HCT116 (cell line): ENCODE results near the gene PCSK9. TPM values are rescaled to one million over a fixed set of nuclear protein-coding genes. Genes with fewer than 3 reads are reported as not detected.
A peak's percentile ranks its signal among the peaks of the same experiment; 100 is the strongest.

Experiments used
- ATAC-seq: fragments of 200-7000 bp; cut with Tn5 transposase; 2 replicates; pipeline ENCODE4 v1.9.1; 2020; ENCODE audit warnings: mild to moderate bottlenecking, moderate library complexity
- BruUV-seq: library from RNA; stranded (reverse); fragments of 400-500 nt; replicated peaks from 2 replicates; lab custom pipeline; 2021; lab: Mats Ljungman, UMichigan
- CTCF ChIA-PET: fragments of 300-600 bp; sonication (Branson Sonifier 250); formaldehyde crosslinking; loops from one replicate; lab custom pipeline; 2021; ENCODE audit warnings: antibody characterized with exemption; lab: Charles Lee
- POLR2A ChIA-PET: fragments of 300-600, 350-600 bp; sonication (Branson Sonifier 250); formaldehyde crosslinking; loops from one replicate; lab custom pipeline; 2021; ENCODE audit warnings: antibody characterized with exemption; lab: Charles Lee
- RAD21 ChIA-PET, 2 experiments: fragments of 300-600 bp; sonication (Branson Sonifier 250); formaldehyde crosslinking; loops; one replicate each; lab custom pipeline; 2023; ENCODE audit warnings: low total read pairs in 2 of 2; ENCODE audit not compliant: uncharacterized antibody in 2 of 2, unreplicated experiment in 2 of 2, low non-redundant PET in 1 of 2; lab: Charles Lee
- DNase-seq: peaks from one replicate; pipeline ENCODE4 v3.0.0-alpha.2; 2010; ENCODE audit warnings: low read depth, low spot score
- H2AFZ ChIP-seq: fragments of 200-600 bp; shearing (Covaris generic), sonication (generic); 2 replicates; pipeline ENCODE4 v1.6.1; 2017; ENCODE audit warnings: low read depth, mixed run types, mixed read lengths, antibody characterized with exemption, low read length; ENCODE audit not compliant: poor library complexity, severe bottlenecking
- H3K27ac ChIP-seq: 2 replicates; pipeline ENCODE4 v1.5.1; 2012; ENCODE audit warnings: low read depth, low read length
- H3K27me3 ChIP-seq: fragments of 200-600 bp; sonication (generic); 2 replicates; pipeline ENCODE4 v1.6.1; 2016; ENCODE audit warnings: mixed run types, low read length, mixed read lengths; ENCODE audit not compliant: insufficient read depth
- H3K36me3 ChIP-seq, 2 experiments: fragments of 200-500 bp in 1 of 2; fragments of 200-600 bp in 1 of 2; sonication (Bioruptor generic) in 1 of 2; sonication (generic) in 1 of 2; 2 replicates each; pipeline versions ENCODE4 v1.5.1 to v1.6.1; 2014 to 2016; ENCODE audit warnings: low read length in 2 of 2, inconsistent platforms in 1 of 2, mixed read lengths in 1 of 2, mixed run types in 1 of 2; ENCODE audit not compliant: insufficient read depth in 2 of 2, control insufficient read depth in 1 of 2
- H3K4me1 ChIP-seq, 2 experiments: fragments of 200-600 bp in 1 of 2; sonication (generic) in 1 of 2; 2 replicates each; pipeline versions ENCODE4 v1.5.1 to v1.6.1; 2012 to 2017; ENCODE audit warnings: low read length in 2 of 2, inconsistent platforms in 1 of 2, mild to moderate bottlenecking in 1 of 2, mixed read lengths in 1 of 2, mixed run types in 1 of 2, moderate library complexity in 1 of 2; ENCODE audit not compliant: insufficient read depth in 2 of 2, control insufficient read depth in 1 of 2
- H3K4me2 ChIP-seq: fragments of 200-600 bp; sonication (generic); 2 replicates; pipeline ENCODE4 v1.6.1; 2017; ENCODE audit warnings: mixed run types, low read length, mixed read lengths
- H3K4me3 ChIP-seq, 2 experiments: fragments of 200-600 bp in 1 of 2; sonication (generic) in 1 of 2; replicated peaks in 1 of 2; 2 replicates each; pipeline ENCODE4 v1.5.1; 2011 to 2016; ENCODE audit warnings: low read length in 2 of 2, control low read depth in 1 of 2, low read depth in 1 of 2, mild to moderate bottlenecking in 1 of 2, mixed read lengths in 1 of 2, mixed run types in 1 of 2
- H3K79me2 ChIP-seq: fragments of 200-600 bp; sonication (generic); 2 replicates; pipeline ENCODE4 v1.6.1; 2017; ENCODE audit warnings: mild to moderate bottlenecking, mixed run types, low read length, moderate library complexity, mixed read lengths; ENCODE audit not compliant: insufficient read depth
- H3K9ac ChIP-seq: fragments of 200-600 bp; sonication (generic); 2 replicates; pipeline ENCODE4 v1.6.1; 2016; ENCODE audit warnings: low read length, mixed read lengths
- H3K9me2 ChIP-seq: fragments of 200-600 bp; sonication (generic), shearing (Covaris generic); 2 replicates; pipeline ENCODE4 v1.6.1; 2017; ENCODE audit warnings: mixed run types, mild to moderate bottlenecking, moderate library complexity; ENCODE audit not compliant: insufficient read depth
- H3K9me3 ChIP-seq, 2 experiments: fragments of 200-500 bp in 1 of 2; fragments of 200-600 bp in 1 of 2; sonication (Bioruptor generic) in 1 of 2; sonication (generic) in 1 of 2; 2 replicates each; pipeline ENCODE4 v1.6.1; 2014 to 2017; ENCODE audit warnings: low read length in 2 of 2, mixed read lengths in 2 of 2, inconsistent platforms in 1 of 2, low read depth in 1 of 2, mild to moderate bottlenecking in 1 of 2, mixed run types in 1 of 2, moderate library complexity in 1 of 2; ENCODE audit not compliant: control insufficient read depth in 1 of 2, insufficient read depth in 1 of 2
- H4K20me1 ChIP-seq: fragments of 200-600 bp; sonication (generic), shearing (Covaris generic); 2 replicates; pipeline ENCODE4 v1.6.1; 2017; ENCODE audit warnings: mixed run types, mild to moderate bottlenecking, moderate library complexity; ENCODE audit not compliant: insufficient read depth
- ATF3 ChIP-seq: IDR thresholded peaks from 2 replicates; pipeline ENCODE4 v1.6.1; 2012
- ELF1 ChIP-seq: IDR thresholded peaks from 2 replicates; pipeline ENCODE4 v1.6.1; 2012; ENCODE audit warnings: low read depth, borderline replicate concordance
- EZH2phosphoT487 ChIP-seq: fragments of 200-600 bp; IDR thresholded peaks from 2 replicates; pipeline ENCODE4 v1.6.1; 2018; ENCODE audit warnings: antibody characterized with exemption, borderline replicate concordance
- JUND ChIP-seq: IDR thresholded peaks from 2 replicates; pipeline ENCODE4 v1.6.1; 2012
- MAX ChIP-seq: IDR thresholded peaks from 2 replicates; pipeline ENCODE4 v1.6.1; 2012
- POLR2A ChIP-seq: IDR thresholded peaks from 2 replicates; pipeline ENCODE4 v1.7.0; 2011; ENCODE audit warnings: borderline replicate concordance; ENCODE audit not compliant: insufficient read depth, insufficient read length; ENCODE audit errors: extremely low read depth
- RAD21 ChIP-seq: IDR thresholded peaks from 2 replicates; pipeline ENCODE4 v1.6.1; 2012; ENCODE audit warnings: low read depth, mild to moderate bottlenecking
- REST ChIP-seq: IDR thresholded peaks from 2 replicates; pipeline ENCODE4 v1.6.1; 2012; ENCODE audit warnings: low read depth
- SP1 ChIP-seq: IDR thresholded peaks from 2 replicates; pipeline ENCODE4 v1.6.1; 2012; ENCODE audit warnings: low read depth
- intact Hi-C: fragments of 100-400 bp; cut with micrococcal nuclease; formaldehyde crosslinking; loops from 2 replicates; pipeline ENCODE4 v1.10.0; 2022
- total RNA-seq: library from RNA; stranded (reverse); gene quantifications from one replicate; pipeline ENCODE4 v1.2.1, GENCODE V29; 2021; ENCODE audit not compliant: unreplicated experiment

Gene PCSK9
- total RNA-seq, 1 experiment from 2014 or later, result 39.6 TPM

- TF ChIP-seq ELF1, result no peak
- TF ChIP-seq MAX, result no peak
- no peak for TF ChIP-seq ATF3
- TF ChIP-seq POLR2A, result no peak
- TF ChIP-seq EZH2phosphoT487, result no peak
- TF ChIP-seq REST, result no peak
These were observed 25.5 kb downstream of the PCSK9 start (continued) for GRCh38 chr1:55064861-55065263.

GRCh38 chr1:55065648-55066047 is 26.3 kb downstream of the PCSK9 start:
- Histone ChIP-seq H3K36me3 (peaks cover 9 to 15% of the 10 kb centered on the region in 2 experiments; a peak in 2 of 4 replicates), H3K9ac (no peak overlapping the region), H3K27me3 (no peaks in the 10 kb centered on the region), H3K4me3 (no peak overlapping the region), H4K20me1 (no peaks in the 10 kb centered on the region), H3K9me3 (no peaks in the 10 kb centered on the region), H2AFZ (no peak overlapping the region), H3K79me2 (no peaks in the 10 kb centered on the region), H3K9me2 (no peaks in the 10 kb centered on the region), H3K4me1 (peaks cover 0 to 5% of the 10 kb centered on the region in 2 experiments; a peak in 1 of 4 replicates), H3K4me2 (no peak overlapping the region), H3K27ac (no peak overlapping the region)
- intact Hi-C loops, result no loop called here
- peak; percentile 25; the same call in 1 of the 2 replicates for TF ChIP-seq JUND
- TF ChIP-seq SP1, result no peak
- no peak for TF ChIP-seq RAD21
- no TSS peak for BruUV-seq
- no peak for DNase-seq
- ChIA-PET POLR2A (no interaction called here), RAD21 (no interaction called here), CTCF (no interaction called here)
- no peak for ATAC-seq
